Measurements from ENCODE around the gene RASSF5. TPM values are rescaled to one million over a fixed set of nuclear protein-coding genes. Genes with fewer than 3 reads are reported as not detected.
A peak's percentile ranks its signal among the peaks of the same experiment; 100 is the strongest.

Gene RASSF5
- total and polyA plus RNA-seq, 2 donors from 2014 or later, result 2.4 to 18.8 TPM

GRCh38 chr1:206464456-206464964 is 42.8 kb upstream of the RASSF5 start:
- Histone ChIP-seq H3K27me3 (ENCODE audit: control insufficient read depth, insufficient read depth, low read length) (no peaks in the 10 kb centered on the region), H3K27ac (ENCODE audit: low read depth in 2 of 2, low read length in 2 of 2) (no peak overlapping the region), H3K9ac (ENCODE audit: low read length in 3 of 3) (no peak overlapping the region), H3K36me3 (ENCODE audit: control insufficient read depth in 2 of 3, insufficient read depth in 3 of 3, low read length in 3 of 3) (no peaks in the 10 kb centered on the region), H3K9me3 (ENCODE audit: control insufficient read depth in 2 of 3, insufficient read depth in 1 of 3, low read length in 3 of 3) (no peaks in the 10 kb centered on the region), H3K4me3 (ENCODE audit: low read length in 3 of 3) (no peak overlapping the region), H3K4me1 (ENCODE audit: control insufficient read depth in 2 of 3, insufficient read depth in 2 of 3, low read depth in 1 of 3, low read length in 3 of 3) (peaks cover 0 to 4% (median 0%) of the 10 kb centered on the region in 3 donors)
- DNase-seq, result no peak
- no peak for FAIRE-seq
- intact Hi-C loops (cut with DNase I), result no loop called here
- TF ChIP-seq, protein P1, sequence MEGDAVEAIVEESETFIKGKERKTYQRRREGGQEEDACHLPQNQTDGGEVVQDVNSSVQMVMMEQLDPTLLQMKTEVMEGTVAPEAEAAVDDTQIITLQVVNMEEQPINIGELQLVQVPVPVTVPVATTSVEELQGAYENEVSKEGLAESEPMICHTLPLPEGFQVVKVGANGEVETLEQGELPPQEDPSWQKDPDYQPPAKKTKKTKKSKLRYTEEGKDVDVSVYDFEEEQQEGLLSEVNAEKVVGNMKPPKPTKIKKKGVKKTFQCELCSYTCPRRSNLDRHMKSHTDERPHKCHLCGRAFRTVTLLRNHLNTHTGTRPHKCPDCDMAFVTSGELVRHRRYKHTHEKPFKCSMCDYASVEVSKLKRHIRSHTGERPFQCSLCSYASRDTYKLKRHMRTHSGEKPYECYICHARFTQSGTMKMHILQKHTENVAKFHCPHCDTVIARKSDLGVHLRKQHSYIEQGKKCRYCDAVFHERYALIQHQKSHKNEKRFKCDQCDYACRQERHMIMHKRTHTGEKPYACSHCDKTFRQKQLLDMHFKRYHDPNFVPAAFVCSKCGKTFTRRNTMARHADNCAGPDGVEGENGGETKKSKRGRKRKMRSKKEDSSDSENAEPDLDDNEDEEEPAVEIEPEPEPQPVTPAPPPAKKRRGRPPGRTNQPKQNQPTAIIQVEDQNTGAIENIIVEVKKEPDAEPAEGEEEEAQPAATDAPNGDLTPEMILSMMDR (IDR thresholded peaks at IDR 0.05; ENCODE audit: borderline replicate concordance, extremely low read depth, insufficient read depth), result no peak

DNA sequence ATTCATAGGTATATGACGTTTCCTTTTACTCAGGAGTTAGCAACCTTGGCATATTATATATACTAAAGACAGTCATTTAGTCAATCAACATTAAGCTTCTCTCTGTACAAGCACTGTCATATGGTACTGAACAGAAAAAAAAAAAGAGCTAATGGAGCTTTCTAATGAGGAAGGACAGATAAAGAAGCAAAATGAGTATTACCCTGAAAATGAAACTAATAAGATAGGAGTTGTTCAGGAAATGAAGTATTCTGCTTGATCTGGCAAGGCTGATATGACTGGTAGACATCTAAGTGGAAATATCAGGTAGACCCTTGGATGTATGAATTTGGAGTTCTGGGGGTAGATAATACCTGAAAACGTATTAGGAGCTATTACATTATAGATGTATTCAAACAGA is 41.4 kb upstream of the RASSF5 start:
- FAIRE-seq (no peak), DNase-seq (no peak)
- no peak overlapping the region for H3K4me3 ChIP-seq (ENCODE audit: low read length in 3 of 3)
- H3K9ac ChIP-seq (ENCODE audit: low read length in 3 of 3), result no peak overlapping the region
- H3K36me3 ChIP-seq (ENCODE audit: control insufficient read depth in 2 of 3, insufficient read depth in 3 of 3, low read length in 3 of 3), result no peaks in the 10 kb centered on the region
- TF ChIP-seq, protein P1 (IDR thresholded peaks at IDR 0.05; ENCODE audit: borderline replicate concordance, extremely low read depth, insufficient read depth), result no peak
- no peaks in the 10 kb centered on the region for H3K9me3 ChIP-seq (ENCODE audit: control insufficient read depth in 2 of 3, insufficient read depth in 1 of 3, low read length in 3 of 3)
- H3K27me3 ChIP-seq (ENCODE audit: control insufficient read depth, insufficient read depth, low read length), result no peaks in the 10 kb centered on the region
- H3K4me1 ChIP-seq (ENCODE audit: control insufficient read depth in 2 of 3, insufficient read depth in 2 of 3, low read depth in 1 of 3, low read length in 3 of 3), result peaks cover 0 to 15% (median 0%) of the 10 kb centered on the region in 3 donors
- intact Hi-C loops (cut with DNase I), result no loop called here
- H3K27ac ChIP-seq (ENCODE audit: low read depth in 2 of 2, low read length in 2 of 2), result no peak overlapping the region

GRCh38 chr1:206466840-206467649 is 40.3 kb upstream of the RASSF5 start:
- FAIRE-seq, result no peak
- Histone ChIP-seq H3K9me3 (ENCODE audit: control insufficient read depth in 2 of 3, insufficient read depth in 1 of 3, low read length in 3 of 3) (no peaks in the 10 kb centered on the region), H3K9ac (ENCODE audit: low read length in 3 of 3) (no peak overlapping the region), H3K36me3 (ENCODE audit: control insufficient read depth in 2 of 3, insufficient read depth in 3 of 3, low read length in 3 of 3) (no peaks in the 10 kb centered on the region), H3K4me1 (ENCODE audit: control insufficient read depth in 2 of 3, insufficient read depth in 2 of 3, low read depth in 1 of 3, low read length in 3 of 3) (peaks cover 0 to 17% (median 0%) of the 10 kb centered on the region in 3 donors), H3K27me3 (ENCODE audit: control insufficient read depth, insufficient read depth, low read length) (no peaks in the 10 kb centered on the region), H3K27ac (ENCODE audit: low read depth in 2 of 2, low read length in 2 of 2) (no peak overlapping the region), H3K4me3 (ENCODE audit: low read length in 3 of 3) (no peak overlapping the region)
- peak in 4 of 5 donors; percentile 51 to 73 (median 66) for DNase-seq
- TF ChIP-seq, protein P1 (IDR thresholded peaks at IDR 0.05; ENCODE audit: borderline replicate concordance, extremely low read depth, insufficient read depth), result no peak
- intact Hi-C loops (cut with DNase I), result no loop called here

All from kidney (tissue), 14 donors.